Brain microvascular endothelial cell (primary cell): ENCODE data around the gene ELAC1.

Experiments used
- DNase-seq: peaks from one replicate; pipeline ENCODE4 v3.0.0-alpha.2; 2020
- H3K27ac ChIP-seq: fragments of 250-450 bp; sonication (Bioruptor Pico); 2 replicates; pipeline ENCODE4 v1.5.1; 2020; ENCODE audit warnings: mild to moderate bottlenecking, moderate library complexity
- H3K27me3 ChIP-seq: fragments of 250-450 bp; sonication (Bioruptor Pico); replicated peaks from 2 replicates; pipeline ENCODE4 v1.5.1; 2020; ENCODE audit warnings: mild to moderate bottlenecking
- H3K36me3 ChIP-seq: fragments of 250-450 bp; sonication (Bioruptor Pico); replicated peaks from 2 replicates; pipeline ENCODE4 v1.5.1; 2020; ENCODE audit warnings: mild to moderate bottlenecking
- H3K4me3 ChIP-seq: 2 replicates; pipeline ENCODE4 v1.5.1; 2011; ENCODE audit warnings: low read depth, mild to moderate bottlenecking, control low read depth, low read length, moderate library complexity
- in situ Hi-C: cut with HindIII; loops from 2 replicates; pipeline ENCODE4 v1.10.0; 2017; ENCODE audit warnings: low sequenced_read_pairs, low pct_ligation_motif_present
- TF ChIP-seq, protein P1 (sequence below): IDR thresholded peaks from 2 replicates; pipeline ENCODE4 v1.5.1; 2011; ENCODE audit warnings: low read depth, mild to moderate bottlenecking, moderate library complexity, low read length, control low read depth, inconsistent platforms; ENCODE audit errors: missing control alignments

Gene ELAC1

DNA sequence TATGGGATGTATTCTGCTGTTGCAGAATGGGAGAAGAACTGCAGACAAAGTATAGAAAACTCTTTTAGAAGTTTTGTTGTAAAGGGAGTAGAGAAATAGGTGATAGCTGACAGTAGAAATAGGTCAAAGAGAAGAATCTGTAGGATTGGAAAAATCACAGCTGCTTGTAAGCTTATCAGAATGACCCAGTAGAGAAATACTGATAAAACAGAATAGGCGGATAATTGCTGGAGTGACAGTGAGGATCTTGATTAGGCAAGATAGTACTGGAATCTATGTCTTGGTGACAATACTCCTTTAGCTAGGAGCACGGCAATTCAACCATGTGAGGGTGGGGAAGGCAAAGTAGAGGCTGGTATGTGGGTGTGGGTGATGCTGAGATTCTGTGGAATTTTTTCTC, 57.7 kb downstream of the ELAC1 start:
- TF ChIP-seq, protein P1, sequence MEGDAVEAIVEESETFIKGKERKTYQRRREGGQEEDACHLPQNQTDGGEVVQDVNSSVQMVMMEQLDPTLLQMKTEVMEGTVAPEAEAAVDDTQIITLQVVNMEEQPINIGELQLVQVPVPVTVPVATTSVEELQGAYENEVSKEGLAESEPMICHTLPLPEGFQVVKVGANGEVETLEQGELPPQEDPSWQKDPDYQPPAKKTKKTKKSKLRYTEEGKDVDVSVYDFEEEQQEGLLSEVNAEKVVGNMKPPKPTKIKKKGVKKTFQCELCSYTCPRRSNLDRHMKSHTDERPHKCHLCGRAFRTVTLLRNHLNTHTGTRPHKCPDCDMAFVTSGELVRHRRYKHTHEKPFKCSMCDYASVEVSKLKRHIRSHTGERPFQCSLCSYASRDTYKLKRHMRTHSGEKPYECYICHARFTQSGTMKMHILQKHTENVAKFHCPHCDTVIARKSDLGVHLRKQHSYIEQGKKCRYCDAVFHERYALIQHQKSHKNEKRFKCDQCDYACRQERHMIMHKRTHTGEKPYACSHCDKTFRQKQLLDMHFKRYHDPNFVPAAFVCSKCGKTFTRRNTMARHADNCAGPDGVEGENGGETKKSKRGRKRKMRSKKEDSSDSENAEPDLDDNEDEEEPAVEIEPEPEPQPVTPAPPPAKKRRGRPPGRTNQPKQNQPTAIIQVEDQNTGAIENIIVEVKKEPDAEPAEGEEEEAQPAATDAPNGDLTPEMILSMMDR: no peak
- DNase-seq: no peak
- Histone ChIP-seq H3K4me3 (no peak overlapping the region), H3K36me3 (no peaks in the 10 kb centered on the region), H3K27me3 (no peaks in the 10 kb centered on the region), H3K27ac (no peak overlapping the region)
- in situ Hi-C loops: no loop called here

DNA sequence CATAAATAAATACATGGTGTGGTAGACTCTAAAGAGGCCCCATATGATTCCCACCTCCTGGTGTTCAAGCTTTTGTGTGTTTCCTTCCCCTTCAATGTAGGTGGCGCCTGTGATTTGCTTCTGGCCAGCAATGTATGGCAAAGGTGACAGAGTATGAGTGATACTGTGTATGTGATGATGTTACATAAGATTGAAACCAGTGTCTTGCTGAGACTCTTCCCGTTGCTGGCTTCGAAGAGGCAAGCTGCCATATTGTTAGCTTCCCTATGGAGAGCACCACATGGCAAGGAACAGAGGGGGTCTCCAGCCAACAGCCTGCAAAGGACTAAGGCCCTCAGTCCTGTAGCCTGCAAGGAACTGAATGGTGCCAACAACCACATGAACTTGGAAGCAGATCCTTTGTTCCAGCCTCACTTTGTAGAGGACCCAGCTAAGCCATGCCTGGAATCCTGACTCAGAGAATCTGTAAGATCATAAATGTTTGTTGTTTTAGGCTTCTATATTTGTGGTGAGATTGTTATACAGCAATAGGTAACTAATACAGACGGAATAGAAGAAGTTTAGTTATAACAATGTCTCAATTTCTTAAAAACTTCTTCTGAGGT, 60.5 kb downstream of the ELAC1 start:
- TF ChIP-seq, protein P1: peak; percentile 23
- Histone ChIP-seq H3K4me3 (no peak overlapping the region), H3K27me3 (no peaks in the 10 kb centered on the region), H3K36me3 (no peaks in the 10 kb centered on the region), H3K27ac (no peak overlapping the region)
- in situ Hi-C loops: no loop called here
- no peak for DNase-seq

DNA sequence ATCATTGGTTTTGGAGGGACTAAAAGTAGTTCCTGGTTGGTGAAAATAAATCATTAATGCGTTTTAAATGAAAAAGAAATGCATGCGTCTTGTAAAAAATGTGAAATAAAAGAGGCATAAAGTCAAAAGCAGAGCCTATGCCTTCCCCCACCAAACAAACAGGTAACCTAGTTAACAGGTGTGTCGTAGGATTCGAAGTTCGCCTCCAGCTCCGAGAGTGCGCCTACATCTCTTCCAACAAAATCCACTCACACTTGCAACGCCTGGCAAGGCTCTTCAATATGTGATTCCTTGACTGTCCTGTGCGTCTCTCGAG, 61.5 kb downstream of the ELAC1 start:
- TF ChIP-seq, protein P1: no peak
- in situ Hi-C loops: no loop called here
- DNase-seq: no peak
- no peaks in the 10 kb centered on the region for H3K27me3 ChIP-seq
- H3K4me3 ChIP-seq: peak overlapping the region; percentile 70
- H3K27ac ChIP-seq: peak overlapping the region; percentile 94
- no peaks in the 10 kb centered on the region for H3K36me3 ChIP-seq

DNA sequence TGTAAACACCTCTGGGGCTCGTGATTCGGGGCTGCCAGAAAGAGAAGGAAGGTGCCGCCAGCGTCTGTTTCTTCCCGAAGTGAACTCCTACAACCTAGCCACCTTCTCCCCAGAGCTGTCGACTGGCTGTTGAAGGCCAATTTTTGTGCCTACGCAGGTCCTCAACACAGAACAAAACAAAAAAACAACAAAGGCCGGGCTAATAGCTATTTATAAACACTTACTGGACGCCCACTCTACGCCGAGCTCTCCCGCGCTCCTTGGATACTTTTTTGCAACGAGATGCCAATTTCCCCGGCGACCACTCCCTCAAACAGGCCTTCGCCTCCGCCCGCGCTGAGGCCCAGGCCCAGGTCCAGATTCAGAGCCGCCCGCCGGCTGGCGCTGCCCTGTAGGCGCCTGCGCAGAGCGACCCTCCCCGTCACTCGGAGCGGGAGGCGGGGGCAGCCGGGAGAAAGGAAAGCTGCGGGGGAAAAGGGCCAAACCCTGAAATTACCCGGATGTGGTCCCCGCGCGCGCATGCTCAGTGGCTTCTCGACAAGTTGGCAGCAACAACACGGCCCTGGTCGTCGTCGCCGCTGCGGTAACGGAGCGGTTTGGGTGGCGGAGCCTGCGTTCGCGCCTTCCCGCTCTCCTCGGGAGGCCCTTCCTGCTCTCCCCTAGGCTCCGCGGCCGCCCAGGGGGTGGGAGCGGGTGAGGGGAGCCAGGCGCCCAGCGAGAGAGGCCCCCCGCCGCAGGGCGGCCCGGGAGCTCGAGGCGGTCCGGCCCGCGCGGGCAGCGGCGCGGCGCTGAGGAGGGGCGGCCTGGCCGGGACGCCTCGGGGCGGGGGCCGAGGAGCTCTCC, 62.1 kb downstream of the ELAC1 start, which contains the start of gene SMAD4:
TSS of gene SMAD4 (plus strand) at position 520 of the 843 bp plus-strand sequence. CDS start 16,834 bp downstream, outside the sequence.
- TF ChIP-seq, protein P1: no peak
- in situ Hi-C loops: no loop called here
- no peaks in the 10 kb centered on the region for H3K27me3 ChIP-seq

DNA sequence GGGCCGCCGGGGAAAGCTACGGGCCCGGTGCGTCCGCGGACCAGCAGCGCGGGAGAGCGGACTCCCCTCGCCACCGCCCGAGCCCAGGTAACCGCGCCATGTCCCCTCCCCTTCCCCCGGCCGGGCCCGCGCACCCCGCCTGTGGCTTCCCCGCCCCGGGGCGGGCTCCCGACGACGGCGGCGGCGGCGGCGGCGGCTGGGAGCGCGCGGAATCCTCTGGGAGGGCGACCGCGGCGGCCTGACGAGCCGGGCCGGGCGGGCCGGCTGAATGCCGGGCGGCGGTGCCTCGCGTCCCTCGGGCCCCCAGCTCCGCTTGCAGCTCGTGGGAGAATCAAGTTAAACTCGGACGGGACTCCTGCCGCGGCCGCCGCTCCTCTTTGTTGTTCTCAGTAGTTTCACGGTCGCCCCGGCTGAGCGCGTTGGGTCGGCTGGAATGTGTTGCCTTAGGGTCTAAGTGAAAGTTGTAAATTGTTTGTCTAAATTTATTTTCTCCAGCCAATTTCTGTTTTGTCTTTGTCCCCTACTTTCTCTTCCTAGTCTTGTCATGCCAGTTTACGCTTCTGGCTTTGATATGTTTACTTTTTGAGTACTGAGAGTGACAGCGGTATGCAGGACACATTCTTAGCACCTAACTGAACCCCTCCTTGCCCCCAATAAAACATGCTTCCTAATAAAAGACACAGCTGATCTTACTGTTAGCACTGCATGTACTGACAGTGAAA, 62.9 kb downstream of the ELAC1 start:
- no peaks in the 10 kb centered on the region for H3K27me3 ChIP-seq
- H3K4me3 ChIP-seq: peak overlapping the region; percentile 70
- TF ChIP-seq, protein P1: no peak
- peak overlapping the region; percentile 94 for H3K27ac ChIP-seq
- H3K36me3 ChIP-seq: no peaks in the 10 kb centered on the region
- in situ Hi-C loops: no loop called here
- peak; percentile 18 for DNase-seq

More for the DNA sequence above, 62.1 kb downstream of the ELAC1 start, which contains the start of gene SMAD4:
- peak within 1 kb of the TSS; percentile 70 for H3K4me3 ChIP-seq
- peak; percentile 95 for DNase-seq
- no peaks in the 10 kb centered on the region for H3K36me3 ChIP-seq
- peak within 1 kb of the TSS; percentile 94 for H3K27ac ChIP-seq
